ENCODE measurements around the gene PPDPF. TPM values are rescaled to one million over a fixed set of nuclear protein-coding genes. Genes with fewer than 3 reads are reported as not detected.

Gene PPDPF
- total RNA-seq, 2 donors from 2014 or later: 138 to 185 TPM

- H3K27ac ChIP-seq: peak overlapping the region; percentile 92 to 97
- H3K9me3 ChIP-seq: no peaks in the 10 kb centered on the region
- H3K27me3 ChIP-seq: peaks cover 0 to 13% of the 10 kb centered on the region in 2 donors
- no peak for DNase-seq (ENCODE audit: low spot score)
- no peak for TF ChIP-seq CTCF (IDR thresholded peaks at IDR 0.05)
- peaks cover 0 to 63% of the 10 kb centered on the region in 2 donors for H3K4me1 ChIP-seq
- peak overlapping the region; percentile 56 to 60 for H3K4me3 ChIP-seq
- H3K36me3 ChIP-seq: peaks cover 26% of the 10 kb centered on the region
Measured at GRCh38 chr20:63497946-63498935, 22.3 kb upstream of the PPDPF start.

GRCh38 chr20:63498960-63499337 is 21.6 kb upstream of the PPDPF start, which contains the start of gene EEF1A2:
TSS of gene EEF1A2 (minus strand) at chr20:63499083. CDS start at chr20:63497763, 1,320 bp downstream.
- peak; percentile 12 to 28 for TF ChIP-seq CTCF (IDR thresholded peaks at IDR 0.05)
- Histone ChIP-seq H3K4me1 (peaks cover 0 to 63% of the 10 kb centered on the region in 2 donors), H3K36me3 (peaks cover 19% of the 10 kb centered on the region), H3K9me3 (no peaks in the 10 kb centered on the region), H3K4me3 (peak within 1 kb of the TSS; percentile 56 to 60), H3K27me3 (peaks cover 0 to 13% of the 10 kb centered on the region in 2 donors), H3K27ac (peak within 1 kb of the TSS; percentile 92 to 97)
- no peak for DNase-seq (ENCODE audit: low spot score)

GRCh38 chr20:63499338-63499969 is 21.1 kb upstream of the PPDPF start:
- Histone ChIP-seq H3K9me3 (peaks cover 0 to 2% of the 10 kb centered on the region in 2 donors), H3K4me3 (peak overlapping the region; percentile 56 to 60), H3K4me1 (peaks cover 0 to 63% of the 10 kb centered on the region in 2 donors), H3K36me3 (peaks cover 14% of the 10 kb centered on the region), H3K27me3 (peaks cover 0 to 13% of the 10 kb centered on the region in 2 donors), H3K27ac (peak overlapping the region; percentile 92 to 97)
- no peak for TF ChIP-seq CTCF (IDR thresholded peaks at IDR 0.05)
- DNase-seq (ENCODE audit: low spot score): no peak

GRCh38 chr20:63500151-63500901 is 20.2 kb upstream of the PPDPF start:
- Histone ChIP-seq H3K4me3 (no peak overlapping the region), H3K9me3 (peaks cover 0 to 9% of the 10 kb centered on the region in 2 donors), H3K4me1 (peaks cover 0 to 63% of the 10 kb centered on the region in 2 donors), H3K27me3 (peaks cover 0 to 13% of the 10 kb centered on the region in 2 donors), H3K36me3 (peaks cover 6% of the 10 kb centered on the region), H3K27ac (peak overlapping the region; percentile 92 to 97)
- no peak for TF ChIP-seq CTCF (IDR thresholded peaks at IDR 0.05)
- no peak for DNase-seq (ENCODE audit: low spot score)

All from right atrium auricular region (tissue), 2 donors.